Muscle layer of colon (tissue), 2 donors: ENCODE data around the gene SLA2.

Experiments
- H3K27ac ChIP-seq: one replicate; pipeline ENCODE4 v1.7.0; 2013; ENCODE audit warnings: low read depth, mild to moderate bottlenecking, low read length, moderate library complexity
- H3K27me3 ChIP-seq, 2 donors: one replicate each; pipeline ENCODE4 v1.7.0; 2013; ENCODE audit warnings: low read length in 2 of 2, mild to moderate bottlenecking in 2 of 2; ENCODE audit not compliant: insufficient read depth in 2 of 2, control insufficient read depth in 1 of 2
- H3K36me3 ChIP-seq: one replicate; pipeline ENCODE4 v1.7.0; 2013; ENCODE audit warnings: mild to moderate bottlenecking, low read length; ENCODE audit not compliant: insufficient read depth
- H3K4me1 ChIP-seq: one replicate; pipeline ENCODE4 v1.7.0; 2013; ENCODE audit warnings: mild to moderate bottlenecking, low read length; ENCODE audit not compliant: insufficient read depth
- H3K4me3 ChIP-seq, 2 donors: one replicate each; pipeline ENCODE4 v1.7.0; 2013; ENCODE audit warnings: low read length in 2 of 2, low read depth in 1 of 2, mild to moderate bottlenecking in 1 of 2, moderate library complexity in 1 of 2
- H3K9ac ChIP-seq: one replicate; pipeline ENCODE4 v1.7.0; 2013; ENCODE audit warnings: low read length
- H3K9me3 ChIP-seq: one replicate; pipeline ENCODE4 v1.7.0; 2013; ENCODE audit warnings: mild to moderate bottlenecking, low read length
- donor health status: abdominal sarcoma.
- donor health status: Adenocarcinoma of cecum.

Gene SLA2

GRCh38 chr20:36606158-36607066 is 39.6 kb downstream of the SLA2 start:
- Histone ChIP-seq H3K4me3 (peak overlapping the region; percentile 81 to 94), H3K27ac (peak overlapping the region; percentile 86), H3K36me3 (peaks cover 30% of the 10 kb centered on the region), H3K9me3 (no peaks in the 10 kb centered on the region), H3K4me1 (peaks cover 23% of the 10 kb centered on the region), H3K9ac (peak overlapping the region; percentile 95), H3K27me3 (no peaks in the 10 kb centered on the region)

DNA sequence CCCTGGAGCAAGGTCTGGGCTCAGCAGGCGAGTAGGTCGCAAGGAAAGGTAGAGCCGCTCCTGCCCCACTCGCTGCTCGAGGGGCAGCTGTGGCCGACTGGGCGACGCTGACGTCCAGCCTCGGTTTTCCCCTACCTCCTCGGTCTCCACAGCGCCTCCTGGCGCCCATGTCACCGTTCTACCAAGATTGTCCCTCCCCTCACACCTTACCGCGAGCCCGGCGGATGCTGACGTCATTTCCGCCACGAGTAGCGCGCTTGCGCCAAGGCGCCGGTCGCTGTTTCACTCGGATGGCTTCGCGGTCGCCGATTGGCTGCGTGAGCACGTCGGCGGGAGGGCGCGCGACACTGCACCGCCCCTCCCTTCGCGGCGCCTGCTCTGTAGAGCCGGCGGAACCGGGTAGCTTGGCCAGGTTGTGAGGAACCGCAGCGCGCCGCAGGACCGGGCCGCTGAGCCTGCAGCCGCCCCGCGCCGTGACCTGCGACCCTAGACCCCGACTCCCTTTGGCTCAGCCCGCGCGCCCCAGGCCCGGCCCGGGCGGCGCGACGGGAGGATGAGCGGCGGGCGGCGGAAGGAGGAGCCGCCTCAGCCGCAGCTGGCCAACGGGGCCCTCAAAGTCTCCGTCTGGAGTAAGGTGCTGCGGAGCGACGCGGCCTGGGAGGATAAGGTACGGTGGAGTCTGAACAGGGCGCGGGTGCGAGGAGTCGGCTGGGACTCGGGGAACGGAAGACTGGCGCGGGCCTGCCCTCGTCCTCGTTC is 40.4 kb downstream of the SLA2 start, which contains the start of gene RAB5IF:
RAB5IF (plus strand) TSS at position 381 of the 759 bp plus-strand sequence; CDS start at position 554, 173 bp downstream.
- peak within 1 kb of the TSS; percentile 87 for H3K27ac ChIP-seq

DNA sequence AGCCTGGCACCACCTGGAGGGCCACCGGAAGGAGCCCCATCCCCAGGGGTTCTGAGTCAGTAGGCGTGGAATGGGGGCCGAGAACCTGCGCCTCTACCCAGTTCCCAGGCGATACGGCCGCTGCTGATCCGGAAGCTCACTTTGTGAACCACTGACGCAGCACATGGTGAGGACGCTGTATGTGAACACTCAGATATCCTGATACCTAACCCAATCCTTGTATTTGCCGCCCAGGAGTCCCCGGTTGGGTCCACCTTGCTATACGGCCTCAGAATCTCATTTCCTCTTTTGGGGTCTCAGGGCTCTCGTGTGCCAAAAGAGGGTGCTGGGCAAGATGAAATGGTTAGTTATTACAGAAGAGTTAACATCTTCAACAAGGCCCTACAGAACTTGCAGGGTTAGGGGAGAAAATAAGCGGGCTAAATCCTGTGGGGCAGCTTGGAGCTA is 41.0 kb downstream of the SLA2 start:
- peak overlapping the region; percentile 49 to 70 for H3K4me3 ChIP-seq
- H3K27ac ChIP-seq = peak overlapping the region; percentile 87
- H3K36me3 ChIP-seq = peaks cover 21% of the 10 kb centered on the region
- no peaks in the 10 kb centered on the region for H3K27me3 ChIP-seq
- H3K4me1 ChIP-seq = peaks cover 23% of the 10 kb centered on the region
- no peaks in the 10 kb centered on the region for H3K9me3 ChIP-seq
- H3K9ac ChIP-seq = peak overlapping the region; percentile 87

More for the DNA sequence above, 40.4 kb downstream of the SLA2 start, which contains the start of gene RAB5IF:
- peaks cover 23% of the 10 kb centered on the region for H3K4me1 ChIP-seq
- H3K27me3 ChIP-seq = no peaks in the 10 kb centered on the region
- H3K9ac ChIP-seq = peak within 1 kb of the TSS; percentile 95
- H3K36me3 ChIP-seq = peaks cover 22% of the 10 kb centered on the region
- no peaks in the 10 kb centered on the region for H3K9me3 ChIP-seq
- peak within 1 kb of the TSS; percentile 81 to 94 for H3K4me3 ChIP-seq

GRCh38 chr20:36601540-36601939 is 44.5 kb downstream of the SLA2 start:
- Histone ChIP-seq H3K27me3 (no peaks in the 10 kb centered on the region), H3K4me3 (no peak overlapping the region), H3K27ac (no peak overlapping the region), H3K36me3 (no peaks in the 10 kb centered on the region), H3K4me1 (peaks cover 15% of the 10 kb centered on the region), H3K9ac (no peak overlapping the region), H3K9me3 (no peaks in the 10 kb centered on the region)

- peaks cover 10% of the 10 kb centered on the region for H3K4me1 ChIP-seq
- H3K36me3 ChIP-seq = no peaks in the 10 kb centered on the region
- no peak overlapping the region for H3K9ac ChIP-seq
- H3K4me3 ChIP-seq = no peak overlapping the region
- no peaks in the 10 kb centered on the region for H3K9me3 ChIP-seq
- H3K27ac ChIP-seq = no peak overlapping the region
- no peaks in the 10 kb centered on the region for H3K27me3 ChIP-seq
These were observed 46.1 kb downstream of the SLA2 start for GRCh38 chr20:36599912-36600345.

- H3K9me3 ChIP-seq = no peaks in the 10 kb centered on the region
- peaks cover 1% of the 10 kb centered on the region for H3K4me1 ChIP-seq
- no peak overlapping the region for H3K4me3 ChIP-seq
These were observed 52.6 kb downstream of the SLA2 start for GRCh38 chr20:36593347-36593929.

GRCh38 chr20:36591854-36592641 is 53.9 kb downstream of the SLA2 start:
- Histone ChIP-seq H3K27ac (no peak overlapping the region), H3K4me1 (no peaks in the 10 kb centered on the region), H3K9ac (no peak overlapping the region), H3K4me3 (no peak overlapping the region), H3K36me3 (peaks cover 17% of the 10 kb centered on the region), H3K27me3 (no peaks in the 10 kb centered on the region), H3K9me3 (no peaks in the 10 kb centered on the region)

More at GRCh38 chr20:36593347-36593929, 52.6 kb downstream of the SLA2 start:
- Histone ChIP-seq H3K36me3 (peaks cover 17% of the 10 kb centered on the region), H3K9ac (no peak overlapping the region), H3K27ac (no peak overlapping the region), H3K27me3 (no peaks in the 10 kb centered on the region)

DNA sequence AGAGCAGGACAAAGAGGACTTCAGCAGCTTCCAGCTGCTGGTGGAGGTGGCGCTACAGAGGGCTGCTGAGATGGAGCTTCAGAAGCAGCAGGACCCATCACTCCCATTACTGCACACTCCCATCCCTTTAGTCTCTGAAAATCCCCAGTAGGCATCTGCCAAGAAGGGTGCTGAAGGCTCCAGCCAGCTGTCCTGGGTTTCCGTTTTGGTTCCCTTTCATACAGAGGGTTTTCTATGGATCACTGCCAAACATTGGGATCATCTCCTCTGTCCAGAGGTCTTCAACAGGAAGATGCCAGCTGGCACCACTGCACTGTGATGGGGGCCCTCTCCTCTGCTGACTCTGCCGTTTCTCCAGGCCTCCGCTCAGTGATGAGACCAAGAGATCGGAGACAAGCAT is 54.7 kb downstream of the SLA2 start:
- H3K36me3 ChIP-seq = peaks cover 17% of the 10 kb centered on the region

DNA sequence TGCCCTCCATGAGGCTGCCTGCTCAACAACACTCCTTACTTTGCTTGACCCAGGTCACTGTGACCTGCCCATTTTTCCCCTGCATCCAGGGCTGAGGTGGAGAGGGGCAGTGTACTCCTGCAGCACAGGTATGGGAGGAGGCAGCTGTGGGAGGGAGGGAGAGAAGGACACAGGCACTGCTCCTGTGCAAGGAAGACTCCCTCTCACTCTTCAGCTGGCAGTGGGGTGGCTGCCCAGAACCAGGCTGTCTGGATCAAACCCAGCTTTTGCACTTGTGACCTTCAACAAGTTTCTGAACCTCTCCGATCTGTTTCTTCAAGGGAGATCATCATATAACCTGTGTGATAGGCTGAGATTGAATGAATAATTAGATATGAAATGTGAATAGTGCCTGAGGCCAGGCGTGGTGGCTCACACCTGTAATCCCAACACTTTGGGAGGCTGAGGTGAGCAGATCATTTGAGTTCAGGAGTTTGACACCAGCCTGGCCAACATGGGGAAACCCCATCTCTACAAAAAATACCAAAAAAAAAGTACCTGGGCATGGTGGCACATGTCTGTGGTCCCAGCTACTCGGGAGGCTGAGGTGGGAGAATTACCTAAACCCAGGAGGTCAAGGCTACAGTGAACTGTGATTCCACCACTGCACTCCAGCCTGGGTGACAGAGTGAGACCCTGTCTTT is 58.5 kb downstream of the SLA2 start:
- H3K4me3 ChIP-seq = no peak overlapping the region
- no peak overlapping the region for H3K9ac ChIP-seq
- H3K27ac ChIP-seq = no peak overlapping the region
- H3K36me3 ChIP-seq = peaks cover 19% of the 10 kb centered on the region
- H3K27me3 ChIP-seq = no peaks in the 10 kb centered on the region
- H3K9me3 ChIP-seq = no peaks in the 10 kb centered on the region
- H3K4me1 ChIP-seq = no peaks in the 10 kb centered on the region

More for the DNA sequence above, 54.7 kb downstream of the SLA2 start:
- H3K4me3 ChIP-seq = no peak overlapping the region
- no peaks in the 10 kb centered on the region for H3K9me3 ChIP-seq
- H3K27me3 ChIP-seq = no peaks in the 10 kb centered on the region
- H3K4me1 ChIP-seq = no peaks in the 10 kb centered on the region
- no peak overlapping the region for H3K9ac ChIP-seq
- no peak overlapping the region for H3K27ac ChIP-seq

GRCh38 chr20:36585410-36586125 is 60.4 kb downstream of the SLA2 start:
- Histone ChIP-seq H3K27ac (no peak overlapping the region), H3K9ac (no peak overlapping the region), H3K9me3 (no peaks in the 10 kb centered on the region), H3K4me1 (no peaks in the 10 kb centered on the region), H3K36me3 (peaks cover 22% of the 10 kb centered on the region), H3K27me3 (no peaks in the 10 kb centered on the region), H3K4me3 (no peak overlapping the region)
